GM21786 (cell line): ENCODE measurements around the gene FMN2.

Experiments used
- ATAC-seq: cut with Tn5 transposase; IDR thresholded peaks from one replicate; pipeline ENCODE4 v1.9.1; 2021; ENCODE audit not compliant: unreplicated experiment

Gene FMN2

DNA sequence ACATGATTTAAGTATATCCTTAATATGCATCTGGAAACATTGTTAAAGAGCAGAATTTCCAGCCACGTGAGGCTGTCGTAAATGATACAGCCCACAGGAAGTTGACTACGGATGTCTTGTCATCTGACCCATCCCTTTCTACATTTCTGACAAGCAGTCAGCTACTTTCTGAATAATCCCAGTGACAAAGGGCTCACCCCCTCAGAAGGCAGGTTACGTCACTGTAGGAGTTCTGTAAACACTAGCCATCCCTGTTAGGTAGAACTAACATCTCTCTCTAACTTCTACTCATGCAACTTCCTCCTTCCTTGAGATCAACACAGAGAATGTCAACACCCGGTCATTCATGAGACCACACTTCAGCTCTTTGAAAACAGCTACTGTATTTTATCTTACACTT lies 261.1 kb downstream of the FMN2 start:
- no peak for ATAC-seq

GRCh38 chr1:240356568-240356967 lies 264.9 kb downstream of the FMN2 start:
- ATAC-seq, result no peak

DNA sequence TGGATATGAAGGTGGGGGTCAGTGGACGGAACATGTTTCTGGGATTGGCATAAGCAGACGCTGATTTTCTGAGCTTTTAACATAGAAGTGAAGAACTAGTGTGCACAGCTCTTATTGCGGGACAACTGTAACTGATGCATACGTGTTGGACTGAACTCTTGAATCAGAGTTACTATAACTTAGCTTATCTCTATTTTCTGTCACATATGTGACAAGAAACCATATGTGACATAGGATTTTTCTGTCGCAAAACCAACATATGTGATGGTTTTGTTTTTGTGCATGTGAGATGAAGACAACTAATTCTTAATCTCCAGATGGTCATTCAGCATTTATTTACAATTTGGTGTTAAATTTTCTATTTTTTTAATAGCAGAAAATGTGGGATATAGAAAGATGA lies 270.4 kb downstream of the FMN2 start:
- no peak for ATAC-seq

- ATAC-seq, result no peak
Measured at GRCh38 chr1:240362826-240363225, 271.1 kb downstream of the FMN2 start.

GRCh38 chr1:240363315-240363714 lies 271.6 kb downstream of the FMN2 start:
- ATAC-seq, result no peak

DNA sequence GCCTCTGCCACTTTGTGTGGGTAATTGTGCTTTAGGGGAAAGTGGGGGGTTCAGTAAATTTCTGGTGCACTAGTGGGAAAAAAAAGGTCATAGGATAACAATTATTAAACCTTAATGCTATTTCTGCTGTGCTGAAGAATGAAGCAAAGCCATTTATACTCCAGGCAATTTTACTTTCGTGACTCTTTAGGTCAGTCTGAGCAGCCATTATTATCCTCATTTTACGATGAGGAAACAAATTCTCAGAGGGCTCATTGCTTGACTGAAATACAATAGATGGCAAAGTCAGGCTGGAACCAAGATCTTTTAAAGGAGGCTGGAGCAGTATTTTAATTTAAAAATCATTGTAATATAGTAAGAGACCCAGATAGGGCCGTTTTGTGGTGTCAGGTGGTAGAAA lies 272.2 kb downstream of the FMN2 start:
- ATAC-seq, result no peak

GRCh38 chr1:240366636-240367035 lies 275.0 kb downstream of the FMN2 start:
- no peak for ATAC-seq

DNA sequence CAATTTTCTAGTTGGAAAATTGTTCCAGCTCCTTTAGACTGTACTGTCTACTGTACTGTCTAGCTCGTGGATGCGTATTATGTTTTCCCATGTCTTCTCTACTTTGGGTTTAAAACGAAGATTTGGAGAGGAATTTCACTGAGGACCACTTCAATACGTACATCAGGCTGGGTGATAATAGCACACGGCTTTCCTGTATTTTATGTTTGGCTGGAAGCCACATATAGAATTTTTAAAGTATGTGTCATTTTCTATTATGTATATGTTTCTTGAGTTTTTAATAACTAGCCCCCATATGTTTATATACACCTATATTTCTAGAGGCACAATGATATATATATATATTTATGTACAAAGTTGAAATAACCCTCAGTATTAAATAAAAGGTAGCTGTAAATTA lies 293.9 kb downstream of the FMN2 start:
- no peak for ATAC-seq

DNA sequence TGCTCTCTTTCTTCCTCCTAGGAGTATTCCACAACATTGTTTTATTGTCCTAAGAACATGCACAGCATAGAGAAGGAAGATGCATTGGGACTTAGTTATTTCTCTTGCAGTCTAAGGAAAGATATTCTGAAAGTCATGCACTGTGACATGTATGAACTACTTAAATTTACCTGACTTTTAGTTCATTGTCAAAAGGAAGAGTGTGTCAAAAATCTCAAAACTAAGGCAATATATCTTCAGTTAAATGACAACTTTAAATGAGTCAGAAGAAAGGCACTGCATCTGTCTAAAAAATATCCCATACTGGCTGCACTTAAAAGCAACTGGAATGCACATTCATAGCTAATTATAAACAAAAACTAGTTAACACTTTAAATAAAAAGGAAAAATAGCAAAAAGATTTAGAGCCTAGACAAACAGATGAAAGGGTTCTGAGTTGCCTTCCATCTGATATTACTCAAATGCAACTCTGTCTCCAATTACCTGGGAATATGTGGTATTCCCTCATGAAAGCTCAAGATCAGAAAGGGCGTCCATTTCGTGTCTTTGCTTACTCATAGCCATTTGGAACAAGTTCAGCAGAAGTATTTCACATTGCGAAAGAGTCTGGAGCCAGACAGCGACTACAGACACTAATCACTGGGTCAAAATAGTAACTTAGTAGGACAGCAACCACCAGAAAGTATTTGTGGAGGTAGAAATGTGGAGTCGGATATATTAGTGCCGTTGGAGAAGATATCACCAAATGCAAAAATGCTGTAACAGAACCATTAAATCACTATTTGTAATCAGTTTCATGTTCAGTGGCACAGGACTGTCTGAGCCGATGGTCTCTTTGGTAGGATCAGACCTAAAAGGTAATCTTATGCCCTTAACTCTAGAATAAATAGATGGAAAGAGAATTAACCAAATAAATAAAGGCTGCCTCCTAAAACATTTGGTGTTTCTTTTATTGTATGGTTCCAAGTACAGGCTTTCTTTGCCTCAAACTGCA lies 294.6 kb downstream of the FMN2 start:
- no peak for ATAC-seq

GRCh38 chr1:240387051-240387450 lies 295.4 kb downstream of the FMN2 start:
- no peak for ATAC-seq

DNA sequence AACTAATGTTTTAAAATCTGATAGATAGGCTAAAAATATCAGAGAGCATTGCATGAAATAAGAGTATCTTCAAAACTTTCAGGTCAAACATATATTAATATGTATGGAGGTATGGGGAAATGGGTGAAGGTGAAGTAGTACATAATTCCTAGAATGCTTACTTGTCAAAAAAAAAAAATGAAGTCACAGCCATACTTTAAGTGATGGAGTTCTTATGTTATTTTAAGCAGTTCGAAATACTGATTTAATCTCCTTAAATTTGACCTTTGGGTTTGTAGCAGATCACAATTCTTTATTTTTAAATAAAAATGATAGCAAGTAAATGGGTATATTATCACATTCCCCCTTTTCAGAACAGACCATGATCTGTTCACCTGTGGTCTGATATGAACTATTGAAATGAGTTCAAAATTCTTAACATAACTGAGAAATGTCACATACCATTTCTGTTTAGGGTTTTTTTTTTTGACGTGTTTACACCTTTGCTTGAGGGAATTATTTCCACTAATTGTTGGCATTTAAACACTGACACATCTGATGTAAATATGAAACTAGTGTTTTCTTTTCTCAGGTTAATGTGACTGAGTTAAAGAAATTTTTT lies 300.1 kb downstream of the FMN2 start:
- ATAC-seq, result no peak

- ATAC-seq, result no peak
Measured at GRCh38 chr1:240394353-240394752, 302.7 kb downstream of the FMN2 start.

DNA sequence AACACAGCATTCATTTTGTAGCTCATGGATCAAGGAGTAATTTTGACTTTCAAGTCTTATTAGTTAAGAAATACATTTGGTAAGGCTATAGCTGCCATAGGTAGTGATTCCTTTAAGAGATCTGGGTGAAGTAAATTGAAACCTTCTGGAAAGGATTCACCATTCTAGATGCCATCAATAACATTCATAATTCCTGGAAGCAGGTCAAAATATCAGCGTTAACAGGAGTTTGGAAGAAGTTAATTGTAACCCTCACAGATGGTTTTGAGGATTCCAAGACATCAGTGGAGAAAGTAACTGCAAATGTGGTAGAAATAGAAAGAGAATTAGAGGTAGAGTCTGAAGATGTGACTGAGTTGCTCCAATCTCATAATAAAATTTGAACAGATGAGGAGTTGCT lies 303.7 kb downstream of the FMN2 start:
- ATAC-seq, result no peak

DNA sequence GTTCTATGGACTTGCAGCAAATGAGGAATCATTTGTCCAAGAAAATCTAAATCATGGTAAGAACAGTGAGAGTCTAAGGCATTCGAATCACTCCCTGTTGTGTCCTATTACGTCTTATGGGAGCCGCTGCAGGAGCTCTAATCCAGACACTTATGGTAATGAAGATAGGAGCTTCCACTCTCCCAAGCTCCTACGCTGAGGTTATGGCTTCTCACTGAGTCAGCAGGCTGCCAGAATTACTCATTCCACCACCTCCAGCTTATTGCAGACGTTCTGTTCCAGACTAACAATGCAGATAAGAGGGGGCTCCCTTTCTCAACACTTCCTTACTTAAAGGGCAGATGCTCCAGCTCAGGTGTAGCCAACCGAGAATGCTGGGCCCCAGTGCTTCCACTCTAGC lies 307.7 kb downstream of the FMN2 start:
- no peak for ATAC-seq

- ATAC-seq, result no peak
Measured at GRCh38 chr1:240401731-240402130, 310.0 kb downstream of the FMN2 start.

DNA sequence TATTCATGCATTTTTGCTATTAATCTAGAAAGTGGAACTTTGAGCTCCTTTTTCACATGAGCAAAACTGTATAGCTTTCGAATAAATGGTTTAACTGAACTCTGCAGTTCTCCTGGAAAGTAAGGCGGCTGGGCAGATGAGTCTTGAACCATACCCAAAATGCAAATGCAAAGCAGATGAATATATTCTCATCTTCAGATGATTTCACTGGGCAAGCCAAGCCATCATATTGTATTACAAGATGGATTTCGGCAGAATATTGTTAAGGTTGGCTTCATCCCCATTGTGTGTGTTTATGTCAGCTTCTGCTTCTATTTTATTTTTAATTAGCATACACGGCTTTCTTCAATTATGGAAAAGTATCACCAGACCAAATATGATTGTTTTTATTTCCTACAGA lies 310.6 kb downstream of the FMN2 start:
- no peak for ATAC-seq

DNA sequence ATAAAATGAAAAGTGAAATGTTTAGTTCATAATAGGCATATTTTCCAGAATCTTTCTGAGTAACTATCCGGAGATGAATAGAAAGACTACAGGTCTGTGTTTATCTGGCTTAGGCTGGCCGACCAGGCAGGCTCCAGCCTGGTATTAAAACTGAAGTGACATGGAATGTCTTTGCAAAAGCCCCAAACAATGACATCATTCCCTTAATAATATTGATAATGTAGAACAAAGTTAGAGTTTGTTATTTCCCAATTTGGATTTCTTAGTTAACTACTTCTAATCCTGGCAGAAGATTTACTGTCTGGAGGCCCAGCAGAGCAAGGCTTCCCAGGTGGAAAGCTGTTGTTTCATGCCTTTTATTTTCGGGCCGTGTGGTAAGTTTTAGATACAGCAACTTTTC lies 312.6 kb downstream of the FMN2 start:
- no peak for ATAC-seq

DNA sequence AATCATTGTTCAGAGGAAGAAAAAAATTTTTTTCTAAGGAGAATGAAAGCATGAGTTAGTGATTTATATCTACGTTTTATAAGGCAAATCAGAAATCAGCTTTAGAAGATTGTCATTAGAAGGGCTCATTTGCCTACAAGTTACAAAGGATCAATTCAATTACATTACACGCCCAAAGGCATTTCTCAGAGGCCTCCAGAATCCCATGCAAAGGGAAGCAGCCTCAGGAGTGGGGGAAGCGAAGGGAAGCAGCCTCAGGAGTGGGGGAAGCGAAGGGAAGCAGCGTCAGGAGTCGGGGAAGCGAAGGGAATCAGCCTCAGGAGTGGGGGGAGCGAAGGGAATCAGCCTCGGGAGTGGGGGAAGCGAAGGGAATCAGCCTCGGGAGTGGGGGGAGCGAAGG lies 314.1 kb downstream of the FMN2 start:
- no peak for ATAC-seq

- ATAC-seq, result no peak
Measured at GRCh38 chr1:240407407-240407806, 315.7 kb downstream of the FMN2 start.

DNA sequence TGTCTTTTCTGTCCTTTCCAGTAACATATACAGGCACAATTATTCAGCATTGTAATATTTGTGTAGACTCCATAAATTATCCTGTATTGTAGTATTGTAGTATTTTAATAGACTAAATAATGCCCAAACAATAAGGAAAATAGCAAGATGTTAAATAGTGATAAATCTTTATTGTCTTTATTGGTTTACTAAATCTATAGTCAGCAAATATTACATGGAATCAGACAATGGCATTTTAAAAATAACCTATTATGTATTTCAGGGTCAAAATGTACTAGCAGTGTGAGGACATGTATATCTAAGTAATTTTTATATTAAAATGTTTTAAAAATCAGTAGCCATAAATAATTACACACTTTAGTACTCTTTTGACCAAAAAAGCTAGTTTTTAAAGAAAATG lies 317.9 kb downstream of the FMN2 start:
- no peak for ATAC-seq

DNA sequence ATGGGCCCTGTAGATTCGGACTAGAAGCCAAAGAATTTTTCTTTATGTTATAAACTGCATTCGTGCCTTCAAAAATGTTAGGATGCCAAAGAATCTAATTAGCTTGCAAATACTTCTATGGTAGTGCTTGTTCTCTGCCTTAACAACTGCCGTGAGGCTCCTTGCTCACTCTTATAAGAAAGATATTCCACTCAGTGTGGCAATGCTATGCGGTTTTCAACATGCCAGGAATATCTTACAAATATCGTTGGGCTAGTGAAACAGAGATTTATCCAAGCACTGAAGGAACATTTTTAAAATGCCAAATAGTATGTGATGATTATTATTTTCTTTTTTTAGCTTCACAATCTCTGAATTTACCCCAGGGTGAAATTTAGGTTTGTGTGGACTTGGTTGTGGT lies 322.0 kb downstream of the FMN2 start:
- ATAC-seq, result no peak

DNA sequence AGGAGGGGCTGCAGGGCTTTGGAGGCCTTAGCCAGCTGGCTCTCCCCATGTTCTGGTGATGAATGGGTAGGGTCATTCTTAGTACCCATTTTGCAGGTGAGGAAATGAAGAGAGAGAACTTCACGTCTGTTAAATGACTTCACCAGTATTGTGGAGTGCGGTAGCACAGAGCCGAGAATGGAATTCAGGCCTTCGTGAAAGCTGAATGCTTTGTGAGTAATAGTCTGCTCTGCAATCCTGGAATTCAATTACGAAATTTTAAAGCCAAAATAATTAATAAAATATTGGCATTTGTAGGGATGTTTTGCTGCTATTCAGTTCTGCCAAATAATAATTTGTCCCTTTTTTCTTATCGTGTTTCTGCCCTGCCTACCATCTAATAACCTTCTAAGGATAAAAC lies 322.6 kb downstream of the FMN2 start:
- no peak for ATAC-seq
